ENCODE results near the gene OPCML.

Gene OPCML

GRCh38 chr11:132772703-132773545 lies 759.4 kb downstream of the OPCML start:
- DNase-seq: no peak

GRCh38 chr11:132771746-132772145 lies 760.6 kb downstream of the OPCML start:
- no peak for DNase-seq

GRCh38 chr11:132770829-132771530 lies 761.3 kb downstream of the OPCML start:
- no peak for DNase-seq

GRCh38 chr11:132763503-132763902 lies 768.8 kb downstream of the OPCML start:
- DNase-seq: no peak

GRCh38 chr11:132755934-132756333 lies 776.4 kb downstream of the OPCML start:
- no peak for DNase-seq

GRCh38 chr11:132751516-132752250 lies 780.6 kb downstream of the OPCML start:
- no peak for DNase-seq

- no peak for DNase-seq
Measured at GRCh38 chr11:132746305-132746704, 786.0 kb downstream of the OPCML start.

GRCh38 chr11:132745306-132745705 lies 787.0 kb downstream of the OPCML start:
- DNase-seq: no peak

- no peak for DNase-seq
Measured at GRCh38 chr11:132744771-132745170, 787.5 kb downstream of the OPCML start.

GRCh38 chr11:132743601-132744000 lies 788.7 kb downstream of the OPCML start:
- DNase-seq: no peak

GRCh38 chr11:132742929-132743328 lies 789.4 kb downstream of the OPCML start:
- no peak for DNase-seq

- DNase-seq: no peak
Measured at GRCh38 chr11:132734217-132734616, 798.1 kb downstream of the OPCML start.

GRCh38 chr11:132728026-132728425 lies 804.3 kb downstream of the OPCML start:
- DNase-seq: no peak

GRCh38 chr11:132721526-132721925 lies 810.8 kb downstream of the OPCML start:
- DNase-seq: no peak

GRCh38 chr11:132719684-132720083 lies 812.6 kb downstream of the OPCML start:
- no peak for DNase-seq

GRCh38 chr11:132718711-132719671 lies 813.3 kb downstream of the OPCML start:
- DNase-seq: no peak

- no peak for DNase-seq
Measured at GRCh38 chr11:132717824-132718223, 814.5 kb downstream of the OPCML start.

- DNase-seq: no peak
Measured at GRCh38 chr11:132716037-132716436, 816.3 kb downstream of the OPCML start.

- DNase-seq: no peak
Measured at GRCh38 chr11:132714859-132715440, 817.4 kb downstream of the OPCML start.

GRCh38 chr11:132712466-132712865 lies 819.8 kb downstream of the OPCML start:
- DNase-seq: no peak

- DNase-seq: no peak
Measured at GRCh38 chr11:132704781-132705375, 827.4 kb downstream of the OPCML start.

- DNase-seq: no peak
Measured at GRCh38 chr11:132692891-132693290, 839.4 kb downstream of the OPCML start.
